A673 (cell line): ENCODE measurements around the gene KIAA1328. TPM values are rescaled to one million over a fixed set of nuclear protein-coding genes. Genes with fewer than 3 reads are reported as not detected.

ENCODE experiments used
- BruUV-seq: library from RNA; stranded (reverse); fragments of 400-500 nt; replicated peaks from 2 replicates; lab custom pipeline; 2021; lab: Mats Ljungman, UMichigan
- CTCF ChIA-PET: fragments of 300-600 bp; sonication (Branson Sonifier 250); formaldehyde crosslinking; loops from one replicate; lab custom pipeline; 2022; ENCODE audit warnings: antibody characterized with exemption; lab: Charles Lee
- POLR2A ChIA-PET: fragments of 300-600 bp; sonication (Branson Sonifier 250); formaldehyde crosslinking; loops from one replicate; lab custom pipeline; 2022; ENCODE audit warnings: antibody characterized with exemption; ENCODE audit not compliant: low non-redundant PET; lab: Charles Lee
- DNase-seq: peaks from one replicate; pipeline ENCODE4 v3.0.0-alpha.2; 2015; ENCODE audit warnings: low spot score
- H3K27ac ChIP-seq: fragments of 200-600 bp; sonication (generic); 2 replicates; pipeline ENCODE4 v1.5.1; 2016; ENCODE audit warnings: mixed run types, low read depth, mild to moderate bottlenecking, mixed read lengths, antibody characterized with exemption, low read length; ENCODE audit not compliant: poor library complexity, severe bottlenecking
- H3K27me3 ChIP-seq: fragments of 200-600 bp; sonication (generic); replicated peaks from 2 replicates; pipeline ENCODE4 v1.6.1; 2017; ENCODE audit warnings: mixed run types, low read depth, mild to moderate bottlenecking, mixed read lengths, antibody characterized with exemption, low read length; ENCODE audit not compliant: insufficient read depth, poor library complexity
- H3K36me3 ChIP-seq: fragments of 200-600 bp; sonication (generic); 2 replicates; pipeline ENCODE4 v1.6.1; 2016; ENCODE audit warnings: mixed run types, mild to moderate bottlenecking, mixed read lengths, antibody characterized with exemption, low read length; ENCODE audit not compliant: insufficient read depth, poor library complexity, severe bottlenecking
- H3K4me1 ChIP-seq: fragments of 200-600 bp; sonication (generic); 2 replicates; pipeline ENCODE4 v1.6.1; 2017; ENCODE audit warnings: mixed run types, mild to moderate bottlenecking, mixed read lengths, antibody characterized with exemption, low read length; ENCODE audit not compliant: insufficient read depth, poor library complexity, severe bottlenecking
- H3K4me3 ChIP-seq: fragments of 200-600 bp; sonication (generic); 2 replicates; pipeline ENCODE4 v1.5.1; 2016; ENCODE audit warnings: low read depth, mixed run types, mild to moderate bottlenecking, mixed read lengths, low read length; ENCODE audit not compliant: poor library complexity, severe bottlenecking
- H3K9me3 ChIP-seq: fragments of 200-600 bp; sonication (generic); 2 replicates; pipeline ENCODE4 v1.6.1; 2016; ENCODE audit warnings: mixed run types, low read depth, mild to moderate bottlenecking, mixed read lengths, antibody characterized with exemption, low read length; ENCODE audit not compliant: poor library complexity, severe bottlenecking
- CTCF ChIP-seq: fragments of 300-800, 200-600 bp; sonication (generic); conservative IDR thresholded peaks from 2 replicates; pipeline ENCODE4 v1.5.1; 2017; ENCODE audit warnings: low read depth, mild to moderate bottlenecking, antibody characterized with exemption, low read length, moderate library complexity, mixed read lengths
- EZH2 ChIP-seq: fragments of 200-600 bp; sonication (generic); IDR thresholded peaks from 2 replicates; pipeline ENCODE4 v1.6.1; 2017; ENCODE audit warnings: borderline replicate concordance, low read depth, mild to moderate bottlenecking, mixed read lengths, antibody characterized with exemption, low read length; ENCODE audit not compliant: poor library complexity, severe bottlenecking
- intact Hi-C: fragments of 100-400 bp; cut with micrococcal nuclease; formaldehyde crosslinking; loops from one replicate; pipeline ENCODE4 v1.10.0; 2022; ENCODE audit not compliant: unreplicated experiment
- total RNA-seq: library from RNA; stranded (reverse); gene quantifications from 2 replicates; pipeline ENCODE4 v1.2.3, GENCODE V29; 2021

KIAA1328 gene
- total RNA-seq, 1 experiment from 2014 or later, result 6.5 TPM

- Histone ChIP-seq H3K4me1 (no peaks in the 10 kb centered on the region), H3K9me3 (no peaks in the 10 kb centered on the region), H3K36me3 (no peaks in the 10 kb centered on the region), H3K27me3 (no peaks in the 10 kb centered on the region), H3K27ac (no peak overlapping the region), H3K4me3 (no peak overlapping the region)
- BruUV-seq, result no TSS peak
- DNase-seq, result no peak
- CTCF ChIA-PET, result no interaction called here
- no peak for TF ChIP-seq EZH2
- no peak for TF ChIP-seq CTCF
- POLR2A ChIA-PET, result no interaction called here
- intact Hi-C loops, result no loop called here
Observed at GRCh38 chr18:36993068-36993467, 164.1 kb downstream of the KIAA1328 start.

GRCh38 chr18:37006742-37007141 is 177.8 kb downstream of the KIAA1328 start:
- no peaks in the 10 kb centered on the region for H3K27me3 ChIP-seq

GRCh38 chr18:37012452-37012851 is 183.5 kb downstream of the KIAA1328 start:
- DNase-seq, result no peak
- Histone ChIP-seq H3K4me1 (no peaks in the 10 kb centered on the region), H3K4me3 (no peak overlapping the region), H3K36me3 (no peaks in the 10 kb centered on the region), H3K9me3 (no peaks in the 10 kb centered on the region), H3K27ac (no peak overlapping the region), H3K27me3 (no peaks in the 10 kb centered on the region)
- POLR2A ChIA-PET, result no interaction called here
- intact Hi-C loops, result no loop called here
- BruUV-seq, result no TSS peak
- no peak for TF ChIP-seq CTCF
- TF ChIP-seq EZH2, result no peak
- CTCF ChIA-PET, result no interaction called here

More at GRCh38 chr18:37006742-37007141, 177.8 kb downstream of the KIAA1328 start:
- CTCF ChIA-PET, result no interaction called here
- Histone ChIP-seq H3K4me3 (no peak overlapping the region), H3K9me3 (no peaks in the 10 kb centered on the region), H3K36me3 (no peaks in the 10 kb centered on the region), H3K4me1 (no peaks in the 10 kb centered on the region), H3K27ac (no peak overlapping the region)
- POLR2A ChIA-PET, result no interaction called here
- intact Hi-C loops, result no loop called here
- no peak for DNase-seq
- no TSS peak for BruUV-seq
- TF ChIP-seq CTCF (no peak), EZH2 (no peak)
